ENCODE results near the gene GRIN2A.

Gene GRIN2A

GRCh38 chr16:9965079-9965478 is 217.1 kb downstream of the GRIN2A start:
- no peak for ATAC-seq
- TF ChIP-seq TOX (CRISPR knock-in tag; IDR thresholded peaks at IDR 0.05; ENCODE audit: borderline replicate concordance): no peak
- no peak for TF ChIP-seq ESRRG (CRISPR knock-in tag; IDR thresholded peaks at IDR 0.05)
- no peak for TF ChIP-seq ZNF8 (CRISPR knock-in tag; IDR thresholded peaks at IDR 0.05)
- TF ChIP-seq ZFP3 (CRISPR knock-in tag; IDR thresholded peaks at IDR 0.05): no peak
- TF ChIP-seq CSRNP3 (CRISPR knock-in tag; IDR thresholded peaks at IDR 0.05): no peak
- TF ChIP-seq RARB (CRISPR knock-in tag; IDR thresholded peaks at IDR 0.05): no peak
- no peak for TF ChIP-seq PATZ1 (CRISPR knock-in tag; IDR thresholded peaks at IDR 0.05; ENCODE audit: borderline replicate concordance)
- TF ChIP-seq ARNTL (CRISPR knock-in tag; IDR thresholded peaks at IDR 0.05; ENCODE audit: borderline replicate concordance, low read depth): no peak
- no peak for TF ChIP-seq ZFP30 (CRISPR knock-in tag; IDR thresholded peaks at IDR 0.05)
- no peak for TF ChIP-seq ZNF70 (CRISPR knock-in tag; IDR thresholded peaks at IDR 0.05)
- no peak for TF ChIP-seq CREB5 (CRISPR knock-in tag; IDR thresholded peaks at IDR 0.05; ENCODE audit: low read depth)
- TF ChIP-seq ISL1 (CRISPR knock-in tag; IDR thresholded peaks at IDR 0.05): no peak
- no peak for TF ChIP-seq TSHZ2 (CRISPR knock-in tag; IDR thresholded peaks at IDR 0.05)
- no peak for TF ChIP-seq GLIS3 (CRISPR knock-in tag; IDR thresholded peaks at IDR 0.05)
- TF ChIP-seq CSDC2 (CRISPR knock-in tag; IDR thresholded peaks at IDR 0.05): no peak
- TF ChIP-seq BACH2 (CRISPR knock-in tag; IDR thresholded peaks at IDR 0.05; ENCODE audit: borderline replicate concordance): no peak
- no peak for TF ChIP-seq POU6F1 (CRISPR knock-in tag; IDR thresholded peaks at IDR 0.05; ENCODE audit: borderline replicate concordance, low read depth)
- no peak for TF ChIP-seq PPARA (CRISPR knock-in tag; IDR thresholded peaks at IDR 0.05; ENCODE audit: borderline replicate concordance)
- no peak for TF ChIP-seq OSR1 (CRISPR knock-in tag; IDR thresholded peaks at IDR 0.05)

- no peak for TF ChIP-seq RARB (CRISPR knock-in tag; IDR thresholded peaks at IDR 0.05)
- ATAC-seq: no peak
Measured at GRCh38 chr16:9964426-9964825, 217.8 kb downstream of the GRIN2A start.

- no peak for ATAC-seq
- TF ChIP-seq OSR1 (CRISPR knock-in tag; IDR thresholded peaks at IDR 0.05): no peak
Measured at GRCh38 chr16:9957433-9957832, 224.8 kb downstream of the GRIN2A start.

GRCh38 chr16:9957002-9957401 is 225.2 kb downstream of the GRIN2A start:
- ATAC-seq: no peak
- TF ChIP-seq POU6F1 (CRISPR knock-in tag; IDR thresholded peaks at IDR 0.05; ENCODE audit: borderline replicate concordance, low read depth): no peak
- no peak for TF ChIP-seq ZFP30 (CRISPR knock-in tag; IDR thresholded peaks at IDR 0.05)
- TF ChIP-seq ISL1 (CRISPR knock-in tag; IDR thresholded peaks at IDR 0.05): no peak
- TF ChIP-seq TOX (CRISPR knock-in tag; IDR thresholded peaks at IDR 0.05; ENCODE audit: borderline replicate concordance): no peak
- TF ChIP-seq OSR1 (CRISPR knock-in tag; IDR thresholded peaks at IDR 0.05): no peak
- TF ChIP-seq BACH2 (CRISPR knock-in tag; IDR thresholded peaks at IDR 0.05; ENCODE audit: borderline replicate concordance): no peak
- no peak for TF ChIP-seq RARB (CRISPR knock-in tag; IDR thresholded peaks at IDR 0.05)

All from SK-N-SH treated with all-trans-retinoic acid at 6 μM for 48 hours (cell line).